Neural crest cell (in vitro differentiated cells): ENCODE measurements around the gene LPGAT1. TPM values are rescaled to one million over a fixed set of nuclear protein-coding genes. Genes with fewer than 3 reads are reported as not detected.

Experiments
- DNase-seq: peaks from one replicate; pipeline ENCODE4 v3.0.0; 2021; ENCODE audit warnings: low read depth, mixed read lengths, low spot score
- H3K27ac Mint-ChIP-seq: one replicate; pipeline ENCODE4 v1.8.0; 2021; ENCODE audit warnings: mild to moderate bottlenecking, mixed read lengths; ENCODE audit not compliant: unreplicated experiment
- H3K27me3 Mint-ChIP-seq: 2 replicates; pipeline ENCODE4 v1.8.0; 2021; ENCODE audit warnings: low read depth, mild to moderate bottlenecking, mixed read lengths
- H3K36me3 Mint-ChIP-seq: 2 replicates; pipeline ENCODE4 v1.8.0; 2021; ENCODE audit warnings: low read depth, mild to moderate bottlenecking, mixed read lengths
- H3K4me1 Mint-ChIP-seq: 2 replicates; pipeline ENCODE4 v1.8.0; 2021; ENCODE audit warnings: mixed read lengths
- H3K4me3 Mint-ChIP-seq: one replicate; pipeline ENCODE4 v1.8.0; 2021; ENCODE audit warnings: mild to moderate bottlenecking, mixed read lengths
- H3K9me3 Mint-ChIP-seq: 2 replicates; pipeline ENCODE4 v1.8.0; 2021; ENCODE audit warnings: mixed read lengths
- CTCF ChIP-seq: fragments of 200-600 bp; sonication (generic); conservative IDR thresholded peaks from 2 replicates; pipeline ENCODE4 v1.5.0; 2021; ENCODE audit warnings: antibody characterized with exemption, mild to moderate bottlenecking
- total RNA-seq: library from RNA; stranded (reverse); gene quantifications from 2 replicates; pipeline ENCODE4 v1.2.1, GENCODE V29; 2021

The LPGAT1 gene
- total RNA-seq, 1 donor from 2014 or later = 30.3 TPM

- TF ChIP-seq CTCF = no peak
- H3K36me3 Mint-ChIP-seq = no peaks in the 10 kb centered on the region
- no peak overlapping the region for H3K27ac Mint-ChIP-seq
- no peaks in the 10 kb centered on the region for H3K27me3 Mint-ChIP-seq
- peaks cover 2% of the 10 kb centered on the region for H3K9me3 Mint-ChIP-seq
- no peak overlapping the region for H3K4me3 Mint-ChIP-seq
- no peak for DNase-seq
- peaks cover 4% of the 10 kb centered on the region for H3K4me1 Mint-ChIP-seq
These were observed 122.6 kb downstream of the LPGAT1 start for GRCh38 chr1:211708006-211708405.

DNA sequence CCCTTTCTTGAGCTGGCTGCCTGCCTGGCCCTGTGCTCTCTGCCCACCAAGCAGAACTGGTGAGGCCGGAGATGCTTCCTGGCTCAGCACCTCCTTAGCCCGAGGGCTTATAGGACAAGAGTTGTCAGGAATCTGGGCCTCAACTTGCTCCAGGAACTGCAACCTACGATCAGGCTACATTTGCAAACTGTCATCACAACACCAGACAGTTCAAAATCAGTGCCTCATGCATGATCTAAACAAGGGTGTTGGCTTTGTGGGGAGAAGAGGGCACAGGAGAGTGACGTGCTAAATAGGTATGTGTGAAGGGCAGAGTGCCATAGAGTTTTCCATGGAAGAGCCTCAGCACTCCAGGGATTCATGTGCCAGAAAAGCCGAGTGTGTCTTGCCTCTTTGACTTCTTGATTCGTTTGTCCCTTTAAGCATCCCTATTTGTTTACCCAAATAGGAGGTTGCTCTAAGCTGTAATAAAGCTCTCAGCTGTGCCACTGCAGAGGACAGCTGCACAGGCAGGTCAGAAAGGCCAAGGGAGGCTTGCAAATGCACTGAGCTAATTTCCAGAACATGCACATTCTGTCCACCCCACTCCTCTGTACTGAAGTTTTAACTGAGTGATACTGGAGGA lies 125.0 kb downstream of the LPGAT1 start:
- Mint-ChIP-seq H3K27ac (no peak overlapping the region), H3K36me3 (no peaks in the 10 kb centered on the region), H3K4me1 (peaks cover 4% of the 10 kb centered on the region), H3K9me3 (peaks cover 2% of the 10 kb centered on the region), H3K27me3 (peaks cover 13% of the 10 kb centered on the region), H3K4me3 (no peak overlapping the region)
- TF ChIP-seq CTCF = no peak
- no peak for DNase-seq

DNA sequence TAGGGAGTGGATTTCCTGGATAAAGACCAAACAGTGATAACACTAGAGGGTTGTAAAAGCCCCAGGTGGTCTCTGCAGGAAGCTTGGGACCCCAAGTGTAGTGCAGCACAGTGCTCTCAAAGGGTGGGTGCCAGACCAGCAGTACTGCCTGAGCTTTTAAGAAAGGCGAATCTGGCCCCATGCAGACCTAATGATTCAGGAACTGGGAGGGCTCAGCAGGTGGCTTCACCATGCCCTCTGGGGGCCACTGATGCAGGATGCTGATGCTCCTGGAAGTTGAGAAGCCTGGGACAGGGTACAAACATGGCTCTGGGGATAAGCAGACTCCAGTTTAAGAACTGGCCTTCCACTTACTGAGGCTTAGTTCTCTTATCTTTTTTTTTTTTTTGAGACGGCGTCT lies 126.0 kb downstream of the LPGAT1 start:
- Mint-ChIP-seq H3K9me3 (peaks cover 2% of the 10 kb centered on the region), H3K27me3 (peaks cover 23% of the 10 kb centered on the region), H3K4me1 (peaks cover 4% of the 10 kb centered on the region), H3K4me3 (no peak overlapping the region), H3K36me3 (no peaks in the 10 kb centered on the region), H3K27ac (no peak overlapping the region)
- TF ChIP-seq CTCF = no peak
- DNase-seq = no peak

DNA sequence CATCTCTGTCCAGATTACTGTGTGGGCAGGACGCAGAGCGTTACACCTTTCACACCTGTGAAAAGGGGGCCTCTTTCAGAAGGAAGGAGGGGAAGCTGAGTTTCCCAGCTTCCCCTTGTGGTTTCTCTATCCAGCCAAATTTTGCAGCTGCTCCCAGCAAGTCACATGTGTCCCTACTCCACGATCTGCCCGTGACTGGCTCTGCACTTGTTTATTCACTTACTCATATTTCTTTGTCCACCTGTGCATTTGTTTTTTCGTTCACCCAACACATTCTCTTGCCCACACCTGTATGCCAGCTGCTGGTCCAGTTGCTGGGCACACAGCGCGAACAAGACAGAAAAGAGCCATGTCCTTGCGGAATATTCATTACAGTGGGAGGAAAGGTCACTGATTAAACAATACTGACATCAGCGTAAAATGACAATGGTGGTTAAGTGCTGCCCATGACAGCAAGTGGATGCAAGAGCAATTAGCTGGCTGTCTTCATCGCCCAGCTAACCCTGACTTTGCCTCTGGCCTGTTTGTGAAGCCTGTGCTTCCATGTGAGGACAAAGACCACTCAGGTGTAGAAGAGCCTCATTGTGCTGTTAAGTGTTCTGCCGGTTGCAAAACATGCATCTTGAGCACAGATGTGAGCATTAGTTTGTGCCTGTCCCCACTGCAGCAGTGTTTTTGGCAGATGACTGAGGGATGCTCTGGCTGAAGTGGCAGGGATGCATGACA lies 126.6 kb downstream of the LPGAT1 start:
- peaks cover 4% of the 10 kb centered on the region for H3K4me1 Mint-ChIP-seq
- no peak overlapping the region for H3K4me3 Mint-ChIP-seq
- TF ChIP-seq CTCF = no peak
- DNase-seq = no peak
- H3K27me3 Mint-ChIP-seq = peaks cover 28% of the 10 kb centered on the region
- peaks cover 2% of the 10 kb centered on the region for H3K9me3 Mint-ChIP-seq
- no peaks in the 10 kb centered on the region for H3K36me3 Mint-ChIP-seq
- no peak overlapping the region for H3K27ac Mint-ChIP-seq

DNA sequence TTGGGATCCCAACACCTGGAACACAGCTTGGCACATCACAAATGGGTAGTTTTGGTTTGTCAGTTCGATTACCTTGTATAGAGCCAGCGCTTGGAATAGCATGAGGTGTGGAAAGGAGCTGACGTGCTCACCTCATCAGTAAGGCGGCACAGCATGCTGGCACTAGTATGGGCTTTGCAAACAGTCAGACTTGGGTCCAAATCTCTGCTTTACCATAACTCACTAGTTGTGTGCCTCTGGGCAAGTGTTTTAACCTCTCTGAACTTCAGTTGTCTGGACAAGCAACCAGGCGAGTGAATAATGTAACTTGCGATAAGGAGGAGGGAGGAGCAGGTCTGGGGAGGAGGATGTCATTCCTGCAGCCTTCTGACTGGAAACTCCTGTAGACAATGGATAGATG lies 128.8 kb downstream of the LPGAT1 start:
- Mint-ChIP-seq H3K9me3 (peaks cover 2% of the 10 kb centered on the region), H3K4me1 (peaks cover 4% of the 10 kb centered on the region), H3K27ac (no peak overlapping the region), H3K27me3 (peaks cover 34% of the 10 kb centered on the region), H3K36me3 (no peaks in the 10 kb centered on the region), H3K4me3 (no peak overlapping the region)
- no peak for TF ChIP-seq CTCF
- no peak for DNase-seq
